Measurements from ENCODE around the gene LARP4B. TPM values are rescaled to one million over a fixed set of nuclear protein-coding genes. Genes with fewer than 3 reads are reported as not detected.

LARP4B gene
- total and polyA plus RNA-seq, 2 of the 13 experiments (the other 11 are each of a cell fraction or from before 2014, with no cell fraction given) = 19.5 to 30.2 TPM

DNA sequence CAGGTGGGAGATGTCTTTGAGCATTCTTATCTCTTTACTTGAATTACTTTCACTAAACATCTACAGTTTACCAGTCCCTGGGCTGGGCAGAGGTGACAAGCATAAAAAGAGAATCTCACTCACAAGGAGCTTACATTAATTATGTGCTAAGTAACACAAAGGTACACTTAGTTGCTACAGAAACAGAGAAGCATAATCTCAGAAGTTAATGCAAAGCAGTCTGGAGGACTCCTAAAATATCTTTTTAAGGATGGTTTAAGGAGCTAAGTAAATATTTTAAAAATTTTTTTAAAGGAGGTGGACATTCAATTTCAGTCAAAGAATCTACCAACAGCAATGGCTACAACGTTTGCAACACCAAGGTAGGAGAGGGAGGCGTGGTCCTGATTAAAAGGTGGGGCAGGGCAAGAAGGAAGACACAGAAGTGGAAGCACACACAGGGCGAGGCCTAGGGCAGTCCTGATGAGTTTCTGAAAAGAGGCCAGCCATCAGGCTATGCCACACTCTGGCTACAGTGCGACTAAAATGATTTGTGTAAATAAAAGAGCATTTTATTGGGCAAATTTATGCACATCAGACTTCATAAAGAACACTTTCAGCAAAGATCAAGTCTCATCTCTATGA lies 5.3 kb downstream of the LARP4B start:
- Histone ChIP-seq H3K9me3 (ENCODE audit: low read length) (no peaks in the 10 kb centered on the region), H4K20me1 (ENCODE audit: insufficient read depth, low read length) (peaks cover 91% of the 10 kb centered on the region), H3K27me3 (ENCODE audit: control insufficient read depth in 1 of 2, insufficient read depth in 2 of 2, low read length in 2 of 2) (peaks cover 0 to 3% of the 10 kb centered on the region in 2 experiments; a peak in 1 of 5 replicates), H3K79me2 (ENCODE audit: insufficient read depth, low read length) (peaks cover 96% of the 10 kb centered on the region), H3K4me3 (replicated peaks in 1 of 3; ENCODE audit: insufficient read depth in 1 of 3, low read depth in 2 of 3, low read length in 3 of 3) (no peak overlapping the region), H3K9ac (ENCODE audit: insufficient read depth, low read depth, low read length) (no peak overlapping the region), H3K4me2 (ENCODE audit: low read depth, low read length) (no peak overlapping the region), H3K4me1 (ENCODE audit: insufficient read depth, low read length) (peaks cover 51% of the 10 kb centered on the region), H3K36me3 (replicated peaks in 1 of 2; ENCODE audit: control insufficient read depth in 1 of 2, insufficient read depth in 2 of 2, low read length in 2 of 2) (peaks cover 6 to 27% of the 10 kb centered on the region in 2 experiments; a peak in 4 of 5 replicates), H2AFZ (ENCODE audit: low read length) (no peak overlapping the region), H3K27ac (ENCODE audit: extremely low read length, insufficient read depth, low read length) (no peak overlapping the region)
- ChIA-PET CTCF (ENCODE audit: low intra/inter-chr PET ratio, low total read pairs) (no interaction called here), POLR2A (no interaction called here)
- BruUV-seq (replicated peaks) = no TSS peak
- DNase-seq (ENCODE audit: low spot score) (no peak), FAIRE-seq (no peak), ATAC-seq (no peak)
- TF ChIP-seq ZFP90 (CRISPR knock-in tag; IDR thresholded peaks at IDR 0.05; ENCODE audit: borderline replicate concordance) = no peak
- no peak for TF ChIP-seq EED (CRISPR knock-in tag; IDR thresholded peaks at IDR 0.05)
- no peak for TF ChIP-seq TBX2 (CRISPR knock-in tag; IDR thresholded peaks at IDR 0.05; ENCODE audit: borderline replicate concordance)
- no peak for TF ChIP-seq JUND (CRISPR knock-in tag; IDR thresholded peaks at IDR 0.05)
- TF ChIP-seq MLLT10 (CRISPR knock-in tag; IDR thresholded peaks at IDR 0.05) = no peak
- TF ChIP-seq TAF1 (CRISPR knock-in tag; IDR thresholded peaks at IDR 0.05) = no peak
- TF ChIP-seq, protein P1, sequence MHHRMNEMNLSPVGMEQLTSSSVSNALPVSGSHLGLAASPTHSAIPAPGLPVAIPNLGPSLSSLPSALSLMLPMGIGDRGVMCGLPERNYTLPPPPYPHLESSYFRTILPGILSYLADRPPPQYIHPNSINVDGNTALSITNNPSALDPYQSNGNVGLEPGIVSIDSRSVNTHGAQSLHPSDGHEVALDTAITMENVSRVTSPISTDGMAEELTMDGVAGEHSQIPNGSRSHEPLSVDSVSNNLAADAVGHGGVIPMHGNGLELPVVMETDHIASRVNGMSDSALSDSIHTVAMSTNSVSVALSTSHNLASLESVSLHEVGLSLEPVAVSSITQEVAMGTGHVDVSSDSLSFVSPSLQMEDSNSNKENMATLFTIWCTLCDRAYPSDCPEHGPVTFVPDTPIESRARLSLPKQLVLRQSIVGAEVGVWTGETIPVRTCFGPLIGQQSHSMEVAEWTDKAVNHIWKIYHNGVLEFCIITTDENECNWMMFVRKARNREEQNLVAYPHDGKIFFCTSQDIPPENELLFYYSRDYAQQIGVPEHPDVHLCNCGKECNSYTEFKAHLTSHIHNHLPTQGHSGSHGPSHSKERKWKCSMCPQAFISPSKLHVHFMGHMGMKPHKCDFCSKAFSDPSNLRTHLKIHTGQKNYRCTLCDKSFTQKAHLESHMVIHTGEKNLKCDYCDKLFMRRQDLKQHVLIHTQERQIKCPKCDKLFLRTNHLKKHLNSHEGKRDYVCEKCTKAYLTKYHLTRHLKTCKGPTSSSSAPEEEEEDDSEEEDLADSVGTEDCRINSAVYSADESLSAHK (CRISPR knock-in tag; IDR thresholded peaks at IDR 0.05; ENCODE audit: borderline replicate concordance) = no peak
- TF ChIP-seq CHCHD3 (CRISPR knock-in tag; IDR thresholded peaks at IDR 0.05) = no peak
- TF ChIP-seq RBM22 (optimal IDR thresholded peaks at IDR 0.05; ENCODE audit: low read length) = no peak
- no peak for TF ChIP-seq ATM (IDR thresholded peaks at IDR 0.05; ENCODE audit: borderline replicate concordance)
- no peak for TF ChIP-seq GTF2F1 (IDR thresholded peaks at IDR 0.05; ENCODE audit: low read length)
- no peak for TF ChIP-seq FOXM1 (CRISPR knock-in tag; IDR thresholded peaks at IDR 0.05)
- TF ChIP-seq CCDC6 (CRISPR knock-in tag; IDR thresholded peaks at IDR 0.05) = no peak
- TF ChIP-seq, protein P2, sequence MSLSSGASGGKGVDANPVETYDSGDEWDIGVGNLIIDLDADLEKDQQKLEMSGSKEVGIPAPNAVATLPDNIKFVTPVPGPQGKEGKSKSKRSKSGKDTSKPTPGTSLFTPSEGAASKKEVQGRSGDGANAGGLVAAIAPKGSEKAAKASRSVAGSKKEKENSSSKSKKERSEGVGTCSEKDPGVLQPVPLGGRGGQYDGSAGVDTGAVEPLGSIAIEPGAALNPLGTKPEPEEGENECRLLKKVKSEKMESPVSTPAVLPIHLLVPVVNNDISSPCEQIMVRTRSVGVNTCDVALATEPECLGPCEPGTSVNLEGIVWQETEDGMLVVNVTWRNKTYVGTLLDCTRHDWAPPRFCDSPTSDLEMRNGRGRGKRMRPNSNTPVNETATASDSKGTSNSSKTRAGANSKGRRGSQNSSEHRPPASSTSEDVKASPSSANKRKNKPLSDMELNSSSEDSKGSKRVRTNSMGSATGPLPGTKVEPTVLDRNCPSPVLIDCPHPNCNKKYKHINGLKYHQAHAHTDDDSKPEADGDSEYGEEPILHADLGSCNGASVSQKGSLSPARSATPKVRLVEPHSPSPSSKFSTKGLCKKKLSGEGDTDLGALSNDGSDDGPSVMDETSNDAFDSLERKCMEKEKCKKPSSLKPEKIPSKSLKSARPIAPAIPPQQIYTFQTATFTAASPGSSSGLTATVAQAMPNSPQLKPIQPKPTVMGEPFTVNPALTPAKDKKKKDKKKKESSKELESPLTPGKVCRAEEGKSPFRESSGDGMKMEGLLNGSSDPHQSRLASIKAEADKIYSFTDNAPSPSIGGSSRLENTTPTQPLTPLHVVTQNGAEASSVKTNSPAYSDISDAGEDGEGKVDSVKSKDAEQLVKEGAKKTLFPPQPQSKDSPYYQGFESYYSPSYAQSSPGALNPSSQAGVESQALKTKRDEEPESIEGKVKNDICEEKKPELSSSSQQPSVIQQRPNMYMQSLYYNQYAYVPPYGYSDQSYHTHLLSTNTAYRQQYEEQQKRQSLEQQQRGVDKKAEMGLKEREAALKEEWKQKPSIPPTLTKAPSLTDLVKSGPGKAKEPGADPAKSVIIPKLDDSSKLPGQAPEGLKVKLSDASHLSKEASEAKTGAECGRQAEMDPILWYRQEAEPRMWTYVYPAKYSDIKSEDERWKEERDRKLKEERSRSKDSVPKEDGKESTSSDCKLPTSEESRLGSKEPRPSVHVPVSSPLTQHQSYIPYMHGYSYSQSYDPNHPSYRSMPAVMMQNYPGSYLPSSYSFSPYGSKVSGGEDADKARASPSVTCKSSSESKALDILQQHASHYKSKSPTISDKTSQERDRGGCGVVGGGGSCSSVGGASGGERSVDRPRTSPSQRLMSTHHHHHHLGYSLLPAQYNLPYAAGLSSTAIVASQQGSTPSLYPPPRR (CRISPR knock-in tag; IDR thresholded peaks at IDR 0.05; ENCODE audit: borderline replicate concordance) = no peak
- intact Hi-C loops (cut with micrococcal nuclease; ENCODE audit: unreplicated experiment) = no loop called here
- in situ Hi-C loops (cut with HindIII; ENCODE audit: extremely low pct_ligation_motif_present, low pct_unique_long_range_greater_than_20kb) = no loop called here
- 74% methylated on average over 4 of the region's 4 CpGs for WGBS (ENCODE audit: low lambda C conversion rate)
